OCI-LY7 (cell line): ENCODE data around the gene MRPL41. TPM values are rescaled to one million over a fixed set of nuclear protein-coding genes. Genes with fewer than 3 reads are reported as not detected.

Experiments used
- BruUV-seq: library from RNA; stranded (reverse); fragments of 400-500 nt; replicated peaks from 2 replicates; lab custom pipeline; 2021; lab: Mats Ljungman, UMichigan
- CTCF ChIA-PET: fragments of 300-600 bp; sonication (Branson Sonifier 250); formaldehyde crosslinking; loops from one replicate; lab custom pipeline; 2022; ENCODE audit warnings: antibody characterized with exemption; ENCODE audit not compliant: unreplicated experiment; lab: Charles Lee
- POLR2A ChIA-PET: fragments of 300-600 bp; sonication (Branson Sonifier 250); formaldehyde crosslinking; loops from one replicate; lab custom pipeline; 2022; ENCODE audit warnings: antibody characterized with exemption; lab: Charles Lee
- DNase-seq: peaks from one replicate; pipeline ENCODE4 v3.0.0-alpha.2; 2015; ENCODE audit warnings: low spot score
- H2AFZ ChIP-seq: fragments of 200-600 bp; sonication (generic), shearing (Covaris generic); 2 replicates; pipeline ENCODE4 v1.6.1; 2014; ENCODE audit warnings: mild to moderate bottlenecking, antibody characterized with exemption, low read length, moderate library complexity
- H3K27ac ChIP-seq: fragments of 200-600 bp; sonication (generic); 2 replicates; pipeline ENCODE4 v1.5.1; 2014; ENCODE audit warnings: mixed run types, low read depth, mild to moderate bottlenecking, moderate library complexity, low read length, inconsistent platforms; ENCODE audit not compliant: poor library complexity, severe bottlenecking
- H3K36me3 ChIP-seq: fragments of 200-600 bp; sonication (generic); 2 replicates; pipeline ENCODE4 v1.6.1; 2014; ENCODE audit warnings: mild to moderate bottlenecking, antibody characterized with exemption, low read length, moderate library complexity, mixed read lengths; ENCODE audit not compliant: insufficient read depth
- H3K4me1 ChIP-seq: fragments of 200-600 bp; sonication (generic); 2 replicates; pipeline ENCODE4 v1.5.1; 2014; ENCODE audit warnings: mild to moderate bottlenecking, low read length; ENCODE audit not compliant: insufficient read depth, poor library complexity, severe bottlenecking
- H3K4me2 ChIP-seq: fragments of 200-600 bp; sonication (generic); 2 replicates; pipeline ENCODE4 v1.6.1; 2014; ENCODE audit warnings: mild to moderate bottlenecking, low read length
- H3K4me3 ChIP-seq: fragments of 200-600 bp; sonication (generic); 2 replicates; pipeline ENCODE4 v1.5.1; 2014; ENCODE audit warnings: mild to moderate bottlenecking, low read depth, low read length; ENCODE audit not compliant: poor library complexity, severe bottlenecking
- H3K79me2 ChIP-seq: fragments of 200-600 bp; sonication (generic); 2 replicates; pipeline ENCODE4 v1.6.1; 2016; ENCODE audit warnings: low read depth, mild to moderate bottlenecking, low read length, moderate library complexity, mixed read lengths; ENCODE audit not compliant: insufficient read depth
- H3K9me2 ChIP-seq: fragments of 200-600 bp; sonication (generic); 2 replicates; pipeline ENCODE4 v1.6.1; 2016; ENCODE audit warnings: mild to moderate bottlenecking, low read length, mixed read lengths; ENCODE audit not compliant: insufficient read depth
- H3K9me3 ChIP-seq: fragments of 200-600 bp; sonication (generic); 2 replicates; pipeline ENCODE4 v1.6.1; 2014; ENCODE audit warnings: mild to moderate bottlenecking, mixed run types, low read length, mixed read lengths
- H4K20me1 ChIP-seq: fragments of 200-600 bp; sonication (generic); 2 replicates; pipeline ENCODE4 v1.6.1; 2014; ENCODE audit warnings: mild to moderate bottlenecking, antibody characterized with exemption, low read length, moderate library complexity, mixed read lengths; ENCODE audit not compliant: insufficient read depth
- EZH2phosphoT487 ChIP-seq: fragments of 200-600 bp; sonication (generic); IDR thresholded peaks from 2 replicates; pipeline ENCODE4 v1.6.1; 2018; ENCODE audit warnings: low read depth, borderline replicate concordance, mild to moderate bottlenecking, mixed run types, antibody characterized with exemption, low read length, moderate library complexity, mixed read lengths
- intact Hi-C: fragments of 100-400 bp; cut with micrococcal nuclease; formaldehyde crosslinking; loops from one replicate; pipeline ENCODE4 v1.10.0; 2022; ENCODE audit not compliant: unreplicated experiment
- total RNA-seq, 2 experiments: library from RNA; depleted of rRNA in 1 of 2; stranded (reverse); fragments of >200 nt in 1 of 2; shearing (Covaris generic) in 1 of 2; gene quantifications; 2 replicates each; pipeline ENCODE4 v1.2.3, GENCODE V29; 2014 to 2022
- TF ChIP-seq, protein P1 (sequence below): fragments of 200-600 bp; sonication (generic); conservative IDR thresholded peaks from 2 replicates; pipeline ENCODE4 v1.5.1; 2014; ENCODE audit warnings: mild to moderate bottlenecking, antibody characterized with exemption, low read length, moderate library complexity, mixed read lengths

Gene MRPL41
- total RNA-seq, 2 experiments from 2014 or later, result 26.4 to 34.8 TPM

GRCh38 chr9:137522746-137523455 is 28.8 kb upstream of the MRPL41 start:
- POLR2A ChIA-PET, result interaction anchor here (0.6 kb wide), 1 partner anchor 31 kb away, joined by 4 read pairs; no protein-coding TSS in a partner anchor
- Histone ChIP-seq H3K4me2 (no peak overlapping the region), H3K36me3 (no peaks in the 10 kb centered on the region), H3K4me3 (no peak overlapping the region), H2AFZ (no peak overlapping the region), H3K9me2 (no peaks in the 10 kb centered on the region), H3K9me3 (no peaks in the 10 kb centered on the region), H4K20me1 (no peaks in the 10 kb centered on the region), H3K4me1 (no peaks in the 10 kb centered on the region), H3K79me2 (no peaks in the 10 kb centered on the region), H3K27ac (no peak overlapping the region)
- DNase-seq, result no peak
- CTCF ChIA-PET, result no interaction called here
- intact Hi-C loops, result no loop called here
- no TSS peak for BruUV-seq
- TF ChIP-seq EZH2phosphoT487, result no peak
- TF ChIP-seq, protein P1, sequence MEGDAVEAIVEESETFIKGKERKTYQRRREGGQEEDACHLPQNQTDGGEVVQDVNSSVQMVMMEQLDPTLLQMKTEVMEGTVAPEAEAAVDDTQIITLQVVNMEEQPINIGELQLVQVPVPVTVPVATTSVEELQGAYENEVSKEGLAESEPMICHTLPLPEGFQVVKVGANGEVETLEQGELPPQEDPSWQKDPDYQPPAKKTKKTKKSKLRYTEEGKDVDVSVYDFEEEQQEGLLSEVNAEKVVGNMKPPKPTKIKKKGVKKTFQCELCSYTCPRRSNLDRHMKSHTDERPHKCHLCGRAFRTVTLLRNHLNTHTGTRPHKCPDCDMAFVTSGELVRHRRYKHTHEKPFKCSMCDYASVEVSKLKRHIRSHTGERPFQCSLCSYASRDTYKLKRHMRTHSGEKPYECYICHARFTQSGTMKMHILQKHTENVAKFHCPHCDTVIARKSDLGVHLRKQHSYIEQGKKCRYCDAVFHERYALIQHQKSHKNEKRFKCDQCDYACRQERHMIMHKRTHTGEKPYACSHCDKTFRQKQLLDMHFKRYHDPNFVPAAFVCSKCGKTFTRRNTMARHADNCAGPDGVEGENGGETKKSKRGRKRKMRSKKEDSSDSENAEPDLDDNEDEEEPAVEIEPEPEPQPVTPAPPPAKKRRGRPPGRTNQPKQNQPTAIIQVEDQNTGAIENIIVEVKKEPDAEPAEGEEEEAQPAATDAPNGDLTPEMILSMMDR, result no peak

GRCh38 chr9:137524161-137524980 is 27.3 kb upstream of the MRPL41 start:
- no peaks in the 10 kb centered on the region for H3K9me2 ChIP-seq
- no peak overlapping the region for H3K27ac ChIP-seq
- H3K4me1 ChIP-seq, result no peaks in the 10 kb centered on the region
- no peak overlapping the region for H3K4me2 ChIP-seq
- ChIA-PET POLR2A (no interaction called here), CTCF (no interaction called here)
- no peak for DNase-seq
- H3K4me3 ChIP-seq, result no peak overlapping the region
- no peak overlapping the region for H2AFZ ChIP-seq
- no peaks in the 10 kb centered on the region for H3K9me3 ChIP-seq
- intact Hi-C loops, result no loop called here
- H4K20me1 ChIP-seq, result no peaks in the 10 kb centered on the region
- TF ChIP-seq EZH2phosphoT487, result no peak
- TF ChIP-seq, protein P1, result no peak
- no peaks in the 10 kb centered on the region for H3K36me3 ChIP-seq
- H3K79me2 ChIP-seq, result no peaks in the 10 kb centered on the region
- no TSS peak for BruUV-seq

- no peak overlapping the region for H3K4me3 ChIP-seq
- no peaks in the 10 kb centered on the region for H3K9me3 ChIP-seq
- no peak overlapping the region for H3K27ac ChIP-seq
- ChIA-PET POLR2A (no interaction called here), CTCF (no interaction called here)
- no peaks in the 10 kb centered on the region for H3K79me2 ChIP-seq
- no peak for TF ChIP-seq EZH2phosphoT487
- TF ChIP-seq, protein P1, result no peak
- no TSS peak for BruUV-seq
- H3K4me1 ChIP-seq, result no peaks in the 10 kb centered on the region
- H2AFZ ChIP-seq, result no peak overlapping the region
- H3K36me3 ChIP-seq, result no peaks in the 10 kb centered on the region
- H4K20me1 ChIP-seq, result no peaks in the 10 kb centered on the region
- no peak overlapping the region for H3K4me2 ChIP-seq
- intact Hi-C loops, result no loop called here
- DNase-seq, result no peak
- H3K9me2 ChIP-seq, result no peaks in the 10 kb centered on the region
Observed at GRCh38 chr9:137524981-137525317, 26.7 kb upstream of the MRPL41 start.
